ENCODE results near the gene HDGFL2.

- TF ChIP-seq, protein P1, sequence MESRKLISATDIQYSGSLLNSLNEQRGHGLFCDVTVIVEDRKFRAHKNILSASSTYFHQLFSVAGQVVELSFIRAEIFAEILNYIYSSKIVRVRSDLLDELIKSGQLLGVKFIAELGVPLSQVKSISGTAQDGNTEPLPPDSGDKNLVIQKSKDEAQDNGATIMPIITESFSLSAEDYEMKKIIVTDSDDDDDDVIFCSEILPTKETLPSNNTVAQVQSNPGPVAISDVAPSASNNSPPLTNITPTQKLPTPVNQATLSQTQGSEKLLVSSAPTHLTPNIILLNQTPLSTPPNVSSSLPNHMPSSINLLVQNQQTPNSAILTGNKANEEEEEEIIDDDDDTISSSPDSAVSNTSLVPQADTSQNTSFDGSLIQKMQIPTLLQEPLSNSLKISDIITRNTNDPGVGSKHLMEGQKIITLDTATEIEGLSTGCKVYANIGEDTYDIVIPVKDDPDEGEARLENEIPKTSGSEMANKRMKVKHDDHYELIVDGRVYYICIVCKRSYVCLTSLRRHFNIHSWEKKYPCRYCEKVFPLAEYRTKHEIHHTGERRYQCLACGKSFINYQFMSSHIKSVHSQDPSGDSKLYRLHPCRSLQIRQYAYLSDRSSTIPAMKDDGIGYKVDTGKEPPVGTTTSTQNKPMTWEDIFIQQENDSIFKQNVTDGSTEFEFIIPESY (IDR thresholded peaks at IDR 0.05) = no peak
- no peak for TF ChIP-seq E2F4 (IDR thresholded peaks at IDR 0.05; ENCODE audit: low read depth, low read length)
- TF ChIP-seq MYC (IDR thresholded peaks at IDR 0.05; ENCODE audit: insufficient read depth, insufficient read length, insufficient replicate concordance, low read length, severe bottlenecking) = no peak
- TF ChIP-seq ATF3 (IDR thresholded peaks at IDR 0.05; ENCODE audit: borderline replicate concordance, extremely low read depth, low read depth, low read length) = no peak
- TF ChIP-seq DPF2 (IDR thresholded peaks at IDR 0.05) = no peak
- no peak for TF ChIP-seq TARDBP (IDR thresholded peaks at IDR 0.05; ENCODE audit: borderline replicate concordance)
- no peak for TF ChIP-seq YY1 (IDR thresholded peaks at IDR 0.05; ENCODE audit: low read depth, low read length)
Observed at GRCh38 chr19:4523306-4524110, 51.4 kb downstream of the HDGFL2 start.

All from GM12878 (cell line).